ENCODE measurements around the gene PALD1.

GRCh38 chr10:70440296-70441160 lies 38.0 kb upstream of the PALD1 start:
- TF ChIP-seq CTCF (conservative IDR thresholded peaks at IDR 0.05; ENCODE audit: low read depth in 2 of 2): no peak
- TF ChIP-seq CREB1 (CRISPR knock-in tag; IDR thresholded peaks at IDR 0.05; ENCODE audit: low read depth): peak; percentile 31; the same call in 1 of the 2 replicates
- no peak for TF ChIP-seq ZNF331 (CRISPR knock-in tag; IDR thresholded peaks at IDR 0.05; ENCODE audit: low read depth)
- TF ChIP-seq EZH2 (IDR thresholded peaks at IDR 0.05; ENCODE audit: low read depth, unreplicated experiment): no peak
- no peak for TF ChIP-seq POLR2AphosphoS5 (IDR thresholded peaks at IDR 0.05; ENCODE audit: low read depth)
- TF ChIP-seq ZNF114 (CRISPR knock-in tag; IDR thresholded peaks at IDR 0.05): no peak
- no peak for TF ChIP-seq EZH2phosphoT487 (IDR thresholded peaks at IDR 0.05; ENCODE audit: unreplicated experiment)
